LNCaP clone FGC (cell line): ENCODE results near the gene LRRN4.
"Not testable (repeated sequence)": the region's sequence is repeated elsewhere in the genome, so short reads cannot be mapped to it uniquely, and the experiment has no call there.

Experiments
- DNase-seq: peaks from one replicate; pipeline ENCODE4 v3.0.0-alpha.2; 2011; ENCODE audit warnings: low read depth
- H3K4me3 ChIP-seq: 2 replicates; pipeline ENCODE4 v1.5.1; 2011; ENCODE audit warnings: mild to moderate bottlenecking, low read depth, low read length, control low read depth
- TF ChIP-seq, protein P1 (sequence below): IDR thresholded peaks from 2 replicates; pipeline ENCODE4 v1.5.1; 2012; ENCODE audit warnings: mild to moderate bottlenecking; ENCODE audit not compliant: control insufficient read depth, insufficient read depth; ENCODE audit errors: extremely low read depth

Gene LRRN4

DNA sequence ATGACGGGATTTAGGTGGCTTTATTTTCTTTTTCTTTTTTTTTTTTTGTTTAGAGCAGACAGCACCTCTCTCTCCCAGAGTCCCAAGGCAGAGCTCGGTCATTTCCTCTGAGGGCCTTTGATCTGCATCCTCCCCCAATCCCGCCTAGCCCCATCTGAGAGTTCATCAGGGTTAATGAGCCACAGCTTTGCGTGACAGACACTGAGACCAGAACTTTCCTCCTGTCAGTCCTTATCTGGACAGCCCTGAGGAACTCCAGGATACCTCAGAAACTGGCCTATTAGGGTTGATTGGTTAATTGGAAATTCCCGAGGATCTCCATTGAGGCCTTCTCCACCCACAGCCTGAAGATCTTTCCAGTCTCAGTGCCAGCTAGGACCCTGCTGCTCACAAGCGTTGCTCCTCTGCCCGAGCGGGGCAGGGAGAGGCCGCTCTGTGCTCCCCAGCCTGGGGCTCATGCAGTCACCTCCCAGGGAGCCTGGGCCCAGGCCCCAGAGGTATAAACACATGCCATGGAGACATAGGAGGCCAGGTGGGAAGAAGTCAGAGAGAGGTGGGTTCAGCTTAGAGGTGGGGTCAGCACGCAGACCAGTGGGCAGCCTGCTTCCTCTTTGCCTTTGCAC lies 1.4 kb upstream of the LRRN4 start:
- no peak overlapping the region for H3K4me3 ChIP-seq
- TF ChIP-seq, protein P1, sequence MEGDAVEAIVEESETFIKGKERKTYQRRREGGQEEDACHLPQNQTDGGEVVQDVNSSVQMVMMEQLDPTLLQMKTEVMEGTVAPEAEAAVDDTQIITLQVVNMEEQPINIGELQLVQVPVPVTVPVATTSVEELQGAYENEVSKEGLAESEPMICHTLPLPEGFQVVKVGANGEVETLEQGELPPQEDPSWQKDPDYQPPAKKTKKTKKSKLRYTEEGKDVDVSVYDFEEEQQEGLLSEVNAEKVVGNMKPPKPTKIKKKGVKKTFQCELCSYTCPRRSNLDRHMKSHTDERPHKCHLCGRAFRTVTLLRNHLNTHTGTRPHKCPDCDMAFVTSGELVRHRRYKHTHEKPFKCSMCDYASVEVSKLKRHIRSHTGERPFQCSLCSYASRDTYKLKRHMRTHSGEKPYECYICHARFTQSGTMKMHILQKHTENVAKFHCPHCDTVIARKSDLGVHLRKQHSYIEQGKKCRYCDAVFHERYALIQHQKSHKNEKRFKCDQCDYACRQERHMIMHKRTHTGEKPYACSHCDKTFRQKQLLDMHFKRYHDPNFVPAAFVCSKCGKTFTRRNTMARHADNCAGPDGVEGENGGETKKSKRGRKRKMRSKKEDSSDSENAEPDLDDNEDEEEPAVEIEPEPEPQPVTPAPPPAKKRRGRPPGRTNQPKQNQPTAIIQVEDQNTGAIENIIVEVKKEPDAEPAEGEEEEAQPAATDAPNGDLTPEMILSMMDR, result no peak
- DNase-seq, result no peak

DNA sequence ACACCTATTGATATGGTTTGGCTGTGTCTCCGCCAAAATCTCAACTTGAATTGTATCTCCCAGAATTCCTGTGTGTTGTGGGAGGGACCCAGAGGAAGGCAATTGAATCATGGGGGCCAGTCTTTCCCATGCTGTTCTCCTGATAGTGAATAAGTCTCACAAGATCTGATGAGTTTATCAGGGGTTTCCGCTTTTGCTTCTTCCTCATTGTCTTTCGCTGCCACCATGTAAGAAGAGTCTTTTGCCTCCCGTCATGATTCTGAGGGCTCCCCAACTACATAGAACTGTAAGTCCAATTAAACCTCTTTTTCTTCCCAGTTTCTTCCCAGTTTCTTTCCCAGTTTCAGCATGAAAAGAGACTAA lies 810 bp upstream of the LRRN4 start:
- not testable (repeated sequence) for DNase-seq, H3K4me3 ChIP-seq

DNA sequence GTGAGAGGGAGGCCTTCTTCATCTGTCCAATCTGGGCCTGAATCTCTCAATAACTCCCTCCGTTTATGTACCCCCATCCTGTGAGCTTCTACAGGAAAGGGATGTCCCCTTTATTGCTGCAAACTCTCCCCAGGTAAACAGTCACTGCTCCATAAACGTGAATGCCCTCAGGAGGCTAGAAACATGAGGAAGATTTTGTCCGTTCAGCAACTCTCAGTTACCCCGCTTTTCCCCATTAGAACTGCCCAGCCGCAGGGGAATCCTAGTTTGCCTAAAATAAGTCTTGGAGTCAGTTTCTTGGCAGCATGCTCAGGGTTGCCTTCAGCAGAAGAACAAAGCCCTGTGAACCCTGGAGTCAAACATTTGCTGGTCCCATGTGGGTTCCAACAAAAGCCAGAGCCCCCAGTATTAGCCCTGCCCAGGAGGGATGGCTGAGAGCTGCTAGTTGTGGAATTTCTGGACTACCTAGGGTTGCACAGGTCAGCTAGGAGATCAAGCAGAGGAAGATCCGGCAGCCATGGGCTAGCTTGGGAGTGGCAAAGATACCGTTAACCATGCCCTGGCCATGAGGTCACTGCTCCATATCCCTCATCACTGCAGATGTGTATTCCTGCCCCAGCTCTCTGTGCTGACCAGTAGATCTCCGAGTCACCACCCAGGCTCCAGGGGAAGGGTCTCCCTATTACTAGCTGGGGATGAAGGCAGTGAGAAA lies 640 bp downstream of the LRRN4 start:
- H3K4me3 ChIP-seq, result no peak overlapping the region
- no peak for DNase-seq
- TF ChIP-seq, protein P1, result no peak

DNA sequence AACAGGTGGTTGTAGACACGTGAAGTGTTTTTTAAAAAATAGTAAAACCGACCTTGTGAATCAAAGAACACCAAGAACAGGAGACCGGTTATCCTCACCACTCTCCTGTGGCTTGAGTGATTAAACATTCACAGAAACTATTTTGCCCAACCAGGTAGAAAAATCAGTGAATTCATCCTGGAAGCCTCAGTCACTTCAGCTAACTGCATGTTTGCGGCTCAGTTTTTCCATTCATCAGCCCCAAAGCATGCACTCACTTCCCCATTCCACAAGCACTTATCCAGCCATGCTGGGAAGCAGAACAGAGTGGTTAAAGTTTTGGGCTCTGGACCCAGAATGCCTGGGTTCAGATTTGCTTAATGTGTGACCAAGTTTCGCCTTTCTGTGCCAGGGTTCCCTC lies 2.4 kb downstream of the LRRN4 start:
- H3K4me3 ChIP-seq, result no peak overlapping the region

DNA sequence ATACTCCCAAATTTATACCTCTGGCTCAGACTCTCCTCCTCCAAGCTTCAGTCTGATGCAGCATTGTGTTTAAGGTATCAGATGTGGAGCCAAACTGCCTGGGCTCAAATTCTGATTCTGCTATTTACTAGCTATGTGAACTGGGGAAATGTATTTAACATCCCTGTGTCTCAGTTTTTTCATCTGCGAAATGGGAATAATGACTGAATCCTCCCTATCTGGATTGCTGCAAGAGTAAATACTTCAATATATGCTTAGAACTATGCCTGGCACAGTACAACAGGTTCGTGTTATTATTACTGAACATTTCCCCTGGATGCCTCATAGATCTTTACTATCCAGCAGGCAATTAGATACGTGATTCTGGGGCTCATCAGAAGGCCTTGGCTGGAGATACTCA lies 5.5 kb downstream of the LRRN4 start:
- DNase-seq, result no peak
- H3K4me3 ChIP-seq, result no peak overlapping the region
- TF ChIP-seq, protein P1, result no peak

More for the DNA sequence above, 2.4 kb downstream of the LRRN4 start:
- no peak for DNase-seq
- TF ChIP-seq, protein P1, result no peak

DNA sequence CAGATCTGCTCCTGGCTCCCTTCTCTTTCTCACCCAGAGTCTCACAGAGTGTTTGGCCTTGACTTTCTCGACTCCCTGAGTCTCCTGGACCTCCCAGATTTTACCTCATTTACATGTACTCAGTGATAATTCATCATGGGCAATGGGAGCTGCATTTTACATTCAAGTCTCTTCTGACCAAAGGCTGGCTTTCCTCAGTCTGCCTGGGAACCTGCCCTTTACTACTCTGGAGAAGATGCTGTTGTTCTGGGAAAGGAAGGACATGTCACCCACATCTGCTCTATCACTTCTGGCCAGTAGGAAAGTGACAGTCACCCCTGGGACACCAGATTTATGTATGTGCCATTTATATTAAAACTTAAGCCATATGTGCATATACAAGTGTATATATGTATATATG lies 7.4 kb downstream of the LRRN4 start:
- no peak for DNase-seq
- TF ChIP-seq, protein P1, result no peak
- H3K4me3 ChIP-seq, result no peak overlapping the region

DNA sequence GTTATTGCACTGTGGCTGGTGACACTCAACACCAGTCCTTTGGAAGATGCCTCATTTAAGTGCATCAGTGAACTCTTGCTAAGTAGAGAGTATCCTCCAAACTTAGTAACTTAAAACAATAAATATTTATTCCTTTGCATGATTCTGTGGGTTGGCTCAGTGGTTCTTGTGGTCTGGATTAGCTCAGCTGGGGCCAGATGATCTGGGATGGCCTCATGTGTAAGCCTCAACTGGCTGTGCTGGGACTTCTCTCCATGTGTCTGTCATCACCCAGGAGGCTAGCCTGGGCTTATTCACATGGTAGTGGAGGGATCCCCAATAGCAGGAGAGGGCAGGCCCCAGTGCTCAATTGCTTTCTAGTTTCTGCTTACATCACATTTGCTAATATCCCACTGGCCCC lies 8.3 kb downstream of the LRRN4 start:
- H3K4me3 ChIP-seq, result no peak overlapping the region
- TF ChIP-seq, protein P1, result no peak
- DNase-seq, result no peak
